Measurements from ENCODE around the gene KRTAP26-1.

KRTAP26-1 gene

GRCh38 chr21:30269803-30270530 is 50.1 kb downstream of the KRTAP26-1 start:
- no peak for DNase-seq

Data from hematopoietic multipotent progenitor cell treated with erythropoietin and hydrocortisone succinate and interleukin-3 and kit ligand, for 6 days (in vitro differentiated cells).